IMR-90 (cell line): ENCODE data around the gene MYO9A. TPM values are rescaled to one million over a fixed set of nuclear protein-coding genes. Genes with fewer than 3 reads are reported as not detected.

Experiments
- ATAC-seq: fragments of 200-7000 bp; cut with Tn5 transposase; 2 replicates; pipeline ENCODE4 v1.9.1; 2020; ENCODE audit warnings: low read depth, mild to moderate bottlenecking, moderate library complexity
- BruUV-seq: library from RNA; stranded (reverse); fragments of 400-500 nt; replicated peaks from 2 replicates; lab custom pipeline; 2021; lab: Mats Ljungman, UMichigan
- CTCF ChIA-PET: fragments of 300-600 bp; formaldehyde crosslinking; extraction: SDS; loops from one replicate; lab custom pipeline; 2021; ENCODE audit warnings: antibody characterized with exemption; lab: Yijun Ruan, JAX
- POLR2A ChIA-PET: fragments of 300-600 bp; sonication (Branson Sonifier 250); formaldehyde crosslinking; loops from one replicate; lab custom pipeline; 2022; ENCODE audit warnings: antibody characterized with exemption; ENCODE audit not compliant: unreplicated experiment; lab: Charles Lee
- DNase-seq: peaks from one replicate; pipeline ENCODE4 v3.0.0; 2013
- H2AFZ ChIP-seq: replicated peaks from 2 replicates; pipeline ENCODE3; 2013; ENCODE audit warnings: low read length, mild to moderate bottlenecking; ENCODE audit not compliant: poor library complexity
- H2AK5ac ChIP-seq: 2 replicates; pipeline ENCODE4 v1.6.1; 2013; ENCODE audit warnings: low read depth, low read length, inconsistent platforms
- H2AK9ac ChIP-seq: replicated peaks from 2 replicates; pipeline ENCODE3; 2013; ENCODE audit warnings: mild to moderate bottlenecking, low read depth, low read length, moderate library complexity; ENCODE audit not compliant: poor library complexity
- H2BK120ac ChIP-seq: 2 replicates; pipeline ENCODE4 v1.6.1; 2013; ENCODE audit warnings: low read depth, low read length, inconsistent platforms
- H2BK15ac ChIP-seq: 3 replicates; pipeline ENCODE4 v1.6.1; 2013; ENCODE audit warnings: low read depth, low read length, inconsistent platforms
- H2BK20ac ChIP-seq: 2 replicates; pipeline ENCODE4 v1.6.1; 2013; ENCODE audit warnings: low read depth, mild to moderate bottlenecking, inconsistent platforms, low read length, moderate library complexity
- H2BK5ac ChIP-seq: 2 replicates; pipeline ENCODE4 v1.6.1; 2013; ENCODE audit warnings: mild to moderate bottlenecking, low read depth, low read length, inconsistent platforms; ENCODE audit not compliant: poor library complexity, severe bottlenecking
- H3K14ac ChIP-seq: replicated peaks from 2 replicates; pipeline ENCODE4 v1.6.1; 2013; ENCODE audit warnings: low read depth, low read length, inconsistent platforms
- H3K18ac ChIP-seq: 2 replicates; pipeline ENCODE4 v1.6.1; 2013; ENCODE audit warnings: low read depth, low read length, control low read depth
- H3K23ac ChIP-seq: 2 replicates; pipeline ENCODE4 v1.6.1; 2013; ENCODE audit warnings: low read depth, low read length, inconsistent platforms
- H3K27ac ChIP-seq: 2 replicates; pipeline ENCODE4 v1.5.1; 2013; ENCODE audit warnings: mild to moderate bottlenecking, control low read depth, low read length; ENCODE audit not compliant: insufficient read depth
- H3K27me3 ChIP-seq: 2 replicates; pipeline ENCODE4 v1.6.1; 2013; ENCODE audit warnings: low read length; ENCODE audit not compliant: control insufficient read depth, insufficient read depth
- H3K36me3 ChIP-seq: 2 replicates; pipeline ENCODE4 v1.6.1; 2013; ENCODE audit warnings: low read length, mixed read lengths; ENCODE audit not compliant: control insufficient read depth, insufficient read depth
- H3K4ac ChIP-seq: 2 replicates; pipeline ENCODE4 v1.6.1; 2013; ENCODE audit warnings: low read depth, low read length, inconsistent platforms
- H3K4me1 ChIP-seq: 2 replicates; pipeline ENCODE4 v1.6.1; 2013; ENCODE audit warnings: low read length, mixed read lengths; ENCODE audit not compliant: control insufficient read depth, insufficient read depth
- H3K4me2 ChIP-seq: 2 replicates; pipeline ENCODE4 v1.6.1; 2013; ENCODE audit warnings: low read depth, mild to moderate bottlenecking, control low read depth, low read length, moderate library complexity
- H3K4me3 ChIP-seq: 2 replicates; pipeline ENCODE4 v1.5.1; 2013; ENCODE audit warnings: low read depth, mild to moderate bottlenecking, control low read depth, low read length, moderate library complexity; ENCODE audit not compliant: insufficient read depth
- H3K56ac ChIP-seq: 2 replicates; pipeline ENCODE4 v1.6.1; 2013; ENCODE audit warnings: low read length, inconsistent platforms; ENCODE audit not compliant: insufficient read depth; ENCODE audit errors: extremely low read depth
- H3K79me1 ChIP-seq, 2 experiments: 2 replicates each; pipeline ENCODE4 v1.6.1; 2013; ENCODE audit warnings: low read length in 2 of 2, inconsistent platforms in 1 of 2, low read depth in 1 of 2
- H3K9ac ChIP-seq: 2 replicates; pipeline ENCODE4 v1.6.1; 2013; ENCODE audit warnings: low read depth, low read length, control low read depth
- H3K9me1 ChIP-seq: 2 replicates; pipeline ENCODE4 v1.6.1; 2013; ENCODE audit warnings: low read length, inconsistent platforms; ENCODE audit not compliant: insufficient read depth
- H3K9me3 ChIP-seq: 2 replicates; pipeline ENCODE4 v1.6.1; 2013; ENCODE audit warnings: low read length; ENCODE audit not compliant: control insufficient read depth, insufficient read depth
- H4K20me1 ChIP-seq: 2 replicates; pipeline ENCODE4 v1.6.1; 2013; ENCODE audit warnings: low read length, inconsistent platforms; ENCODE audit not compliant: insufficient read depth
- H4K5ac ChIP-seq: 2 replicates; pipeline ENCODE4 v1.6.1; 2013; ENCODE audit warnings: mild to moderate bottlenecking, low read depth, low read length, control low read depth
- H4K8ac ChIP-seq, 2 experiments: 2 replicates each; pipeline ENCODE4 v1.6.1; 2013; ENCODE audit warnings: low read depth in 2 of 2, low read length in 2 of 2, control low read depth in 1 of 2, inconsistent platforms in 1 of 2
- H4K91ac ChIP-seq: 2 replicates; pipeline ENCODE4 v1.6.1; 2013; ENCODE audit warnings: low read depth, low read length, inconsistent platforms; ENCODE audit not compliant: insufficient read depth
- MAFK ChIP-seq: IDR thresholded peaks from 2 replicates; pipeline ENCODE4 v1.6.1; 2012; ENCODE audit warnings: low read depth, low read length, improper control_type of control experiment
- SMC3 ChIP-seq: fragments of 150-350 bp; IDR thresholded peaks from 2 replicates; pipeline ENCODE4 v1.6.1; 2016; ENCODE audit warnings: low read depth, mild to moderate bottlenecking, antibody characterized with exemption, low read length, moderate library complexity
- WGBS, 2 experiments: methylation state at CpG; one replicate each; pipeline versions ENCODE4 v1.1.5 to v1.1.7; 2013; ENCODE audit warnings: missing lambda C conversion rate in 2 of 2; ENCODE audit not compliant: insufficient read length in 1 of 2; ENCODE audit errors: extremely low coverage in 2 of 2; 5-methylcytosine and 5-hydroxymethylcytosine counted together
- dilution Hi-C: fragments of 300-500 bp; cut with HindIII; formaldehyde crosslinking; loops from one replicate; pipeline ENCODE4 v1.14.3; 2018; ENCODE audit warnings: low sequenced_read_pairs; ENCODE audit not compliant: unreplicated experiment
- in situ Hi-C: fragments of 300-500 bp; cut with MboI; formaldehyde crosslinking; loops from 3 replicates; pipeline ENCODE4 v1.14.3; 2019; ENCODE audit warnings: low sequenced_read_pairs, inconsistent platforms, mixed read lengths
- intact Hi-C: fragments of 100-400 bp; cut with micrococcal nuclease; formaldehyde crosslinking; loops from 2 replicates; pipeline ENCODE4 v1.10.0; 2022
- polyA plus RNA-seq, 3 experiments: library from polyadenylated mRNA; depleted of rRNA; stranded (reverse); fragments of >200 nt; gene quantifications; 2 replicates each; pipeline ENCODE4 v1.2.3, GENCODE V29; 2012; ENCODE audit warnings: low replicate concordance in 1 of 3
- total RNA-seq: library from RNA; depleted of rRNA; stranded (reverse); fragments of >200 nt; gene quantifications from 2 replicates; pipeline ENCODE4 v1.2.3, GENCODE V29; 2012
- TF ChIP-seq, protein P1 (sequence below): conservative IDR thresholded peaks from 2 replicates; pipeline ENCODE4 v1.5.1; 2012; ENCODE audit warnings: mild to moderate bottlenecking, low read depth, low read length, improper control_type of control experiment

The MYO9A gene
- total and polyA plus RNA-seq, 2 of the 4 experiments (the other 2 are of a cell fraction) = 6.0 to 49.5 TPM

- ChIA-PET POLR2A (no interaction called here), CTCF (interaction anchor here (0.7 kb wide), 1 partner anchor 1149 kb away, joined by 5 read pairs; the partner anchor contains the start of gene LRRC49)
- Histone ChIP-seq H3K4me3 (no peak overlapping the region), H3K14ac (no peak overlapping the region), H2AK5ac (no peak overlapping the region), H2BK5ac (no peak overlapping the region), H3K79me1 (peaks cover 28 to 43% of the 10 kb centered on the region in 2 experiments), H3K4me2 (no peak overlapping the region), H2BK15ac (no peak overlapping the region), H4K5ac (no peak overlapping the region), H2AK9ac (no peak overlapping the region), H4K20me1 (peaks cover 9% of the 10 kb centered on the region; the same call in 1 of the 2 replicates), H3K56ac (no peak overlapping the region), H4K8ac (no peak overlapping the region), H3K23ac (no peak overlapping the region), H3K4ac (no peak overlapping the region), H3K27me3 (no peaks in the 10 kb centered on the region), H3K4me1 (no peaks in the 10 kb centered on the region), H3K36me3 (peaks cover 10% of the 10 kb centered on the region), H3K9ac (no peak overlapping the region), H4K91ac (no peak overlapping the region), H3K18ac (no peak overlapping the region), H2BK120ac (no peak overlapping the region), H2AFZ (no peak overlapping the region), H3K9me3 (peaks cover 3% of the 10 kb centered on the region), H3K27ac (no peak overlapping the region), H2BK20ac (no peak overlapping the region), H3K9me1 (no peaks in the 10 kb centered on the region; the same call in none of the 2 replicates)
- ATAC-seq = no peak
- TF ChIP-seq MAFK (no peak), SMC3 (no peak)
- TF ChIP-seq, protein P1, sequence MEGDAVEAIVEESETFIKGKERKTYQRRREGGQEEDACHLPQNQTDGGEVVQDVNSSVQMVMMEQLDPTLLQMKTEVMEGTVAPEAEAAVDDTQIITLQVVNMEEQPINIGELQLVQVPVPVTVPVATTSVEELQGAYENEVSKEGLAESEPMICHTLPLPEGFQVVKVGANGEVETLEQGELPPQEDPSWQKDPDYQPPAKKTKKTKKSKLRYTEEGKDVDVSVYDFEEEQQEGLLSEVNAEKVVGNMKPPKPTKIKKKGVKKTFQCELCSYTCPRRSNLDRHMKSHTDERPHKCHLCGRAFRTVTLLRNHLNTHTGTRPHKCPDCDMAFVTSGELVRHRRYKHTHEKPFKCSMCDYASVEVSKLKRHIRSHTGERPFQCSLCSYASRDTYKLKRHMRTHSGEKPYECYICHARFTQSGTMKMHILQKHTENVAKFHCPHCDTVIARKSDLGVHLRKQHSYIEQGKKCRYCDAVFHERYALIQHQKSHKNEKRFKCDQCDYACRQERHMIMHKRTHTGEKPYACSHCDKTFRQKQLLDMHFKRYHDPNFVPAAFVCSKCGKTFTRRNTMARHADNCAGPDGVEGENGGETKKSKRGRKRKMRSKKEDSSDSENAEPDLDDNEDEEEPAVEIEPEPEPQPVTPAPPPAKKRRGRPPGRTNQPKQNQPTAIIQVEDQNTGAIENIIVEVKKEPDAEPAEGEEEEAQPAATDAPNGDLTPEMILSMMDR = no peak
- DNase-seq = no peak
- dilution Hi-C loops (no loop called here), intact Hi-C loops (no loop called here), in situ Hi-C loops (no loop called here)
- WGBS, 2 experiments = no CpG with 5 or more reads among the region's 1 CpG
- no TSS peak for BruUV-seq
These were observed 75.9 kb downstream of the MYO9A start for GRCh38 chr15:72042054-72042453.
